NCI-H1092 (cell line): ENCODE measurements around the gene SLC9B2.

Source experiments
- DNase-seq: peaks from one replicate; lab custom pipeline; 2025; lab: John Stamatoyannopoulos, UW

SLC9B2 gene

GRCh38 chr4:103076747-103077347, at the start of gene SLC9B2:
Gene SLC9B2 (minus strand): TSS chr4:103076761. CDS start chr4:103067550, 9,211 bp downstream.
- DNase-seq: no peak

GRCh38 chr4:103126126-103126525, 49.6 kb upstream of the SLC9B2 start:
- no peak for DNase-seq

GRCh38 chr4:103123114-103123513, 46.6 kb upstream of the SLC9B2 start:
- DNase-seq: no peak

GRCh38 chr4:103118166-103118565, 41.6 kb upstream of the SLC9B2 start:
- DNase-seq: no peak

GRCh38 chr4:103111598-103111997, 35.0 kb upstream of the SLC9B2 start:
- no peak for DNase-seq

GRCh38 chr4:103108542-103108941, 32.0 kb upstream of the SLC9B2 start:
- DNase-seq: no peak

- no peak for DNase-seq
Observed at GRCh38 chr4:103105558-103106356, 29.2 kb upstream of the SLC9B2 start.

GRCh38 chr4:103104886-103105285, 28.3 kb upstream of the SLC9B2 start:
- no peak for DNase-seq

- DNase-seq: no peak
Observed at GRCh38 chr4:103100691-103101090, 24.1 kb upstream of the SLC9B2 start.

- DNase-seq: peak; percentile 80
Observed at GRCh38 chr4:103099691-103100392, 23.3 kb upstream of the SLC9B2 start, which contains the start of gene BDH2. Gene BDH2 (minus strand): TSS chr4:103099834. CDS start chr4:103096254, 3,580 bp downstream.

- DNase-seq: no peak
Observed at GRCh38 chr4:103098756-103099440, 22.3 kb upstream of the SLC9B2 start.

- no peak for DNase-seq
Observed at GRCh38 chr4:103098341-103098740, 21.8 kb upstream of the SLC9B2 start.

- no peak for DNase-seq
Observed at GRCh38 chr4:103097112-103097511, 20.6 kb upstream of the SLC9B2 start.

- no peak for DNase-seq
Observed at GRCh38 chr4:103095080-103095479, 18.5 kb upstream of the SLC9B2 start.

GRCh38 chr4:103092245-103092644, 15.7 kb upstream of the SLC9B2 start:
- no peak for DNase-seq

- DNase-seq: peak; percentile 47
Observed at GRCh38 chr4:103091601-103092223, 15.2 kb upstream of the SLC9B2 start.

GRCh38 chr4:103089481-103089880, 12.9 kb upstream of the SLC9B2 start:
- DNase-seq: no peak

GRCh38 chr4:103086551-103086950, 10.0 kb upstream of the SLC9B2 start:
- no peak for DNase-seq

- no peak for DNase-seq
Observed at GRCh38 chr4:103085555-103086196, 9.1 kb upstream of the SLC9B2 start.

GRCh38 chr4:103079621-103080020, 3.1 kb upstream of the SLC9B2 start:
- no peak for DNase-seq
